ENCODE measurements around the gene HES3.

HES3 gene

DNA sequence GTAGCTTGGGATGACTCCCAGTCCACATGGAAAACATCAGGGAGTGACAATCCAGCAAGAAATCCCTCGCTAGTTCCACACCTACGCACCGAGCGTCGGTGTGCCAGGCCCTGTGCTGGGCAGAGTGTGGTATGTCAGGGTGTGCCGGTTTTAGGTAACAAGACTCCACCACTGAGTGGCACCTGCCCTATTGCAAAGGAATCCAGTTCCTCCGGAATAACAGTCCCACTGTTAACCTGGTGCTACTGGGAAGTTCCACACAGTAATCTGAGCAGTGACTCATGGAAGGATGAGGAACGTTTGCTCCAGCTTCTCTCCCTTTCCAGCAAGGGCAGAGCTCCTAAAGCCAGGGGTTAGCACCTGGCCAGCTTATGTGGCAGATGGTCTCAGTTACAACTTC, 23.7 kb upstream of the HES3 start:
- no peak for DNase-seq

DNA sequence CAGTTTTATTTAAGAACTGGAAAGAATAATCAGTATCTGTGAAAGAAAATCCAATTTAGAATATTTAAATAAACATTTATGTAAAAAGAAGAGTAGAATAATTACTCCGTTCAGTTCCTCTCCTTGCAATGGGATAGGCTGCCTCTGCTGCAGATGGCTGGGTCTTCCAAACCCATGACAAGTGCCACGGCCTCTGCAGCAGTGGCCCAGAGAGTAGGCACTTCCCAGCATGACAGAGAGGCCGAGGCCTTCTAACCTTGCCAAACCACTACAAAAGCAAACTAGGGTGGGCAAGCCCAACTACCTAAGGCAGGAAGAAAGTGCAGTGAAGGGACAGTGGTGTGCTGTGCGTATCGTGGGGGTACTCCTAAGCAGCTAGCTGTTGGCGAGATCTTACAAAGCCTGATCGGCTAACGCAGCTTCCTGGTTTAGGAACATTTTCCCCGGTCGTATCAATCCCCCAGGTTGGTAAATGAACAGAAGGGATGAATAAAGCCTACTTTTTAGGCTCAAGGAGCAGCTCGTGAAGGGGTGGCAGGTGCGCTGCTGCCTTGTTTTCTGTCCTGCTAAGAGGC, 22.7 kb upstream of the HES3 start:
- DNase-seq: no peak

DNA sequence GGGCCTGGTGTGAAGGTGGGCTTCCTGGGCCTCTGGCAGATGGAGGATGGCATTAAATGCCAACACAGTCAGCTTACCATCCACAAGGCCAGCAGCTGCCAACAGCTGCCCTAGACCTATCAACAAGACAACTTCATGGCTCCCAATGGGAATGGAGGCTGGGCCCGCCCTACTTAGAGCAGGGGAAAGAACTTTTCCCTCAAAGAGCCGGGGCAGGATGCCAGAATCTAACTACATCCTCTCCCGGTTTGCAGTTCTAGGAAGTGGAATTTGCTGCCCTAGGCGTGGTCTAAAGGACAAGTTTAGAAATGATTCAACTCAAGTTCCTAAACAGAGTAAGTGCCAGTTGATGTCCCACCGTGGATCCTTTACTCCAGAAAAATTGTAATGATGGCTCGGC, 21.3 kb upstream of the HES3 start:
- no peak for DNase-seq

DNA sequence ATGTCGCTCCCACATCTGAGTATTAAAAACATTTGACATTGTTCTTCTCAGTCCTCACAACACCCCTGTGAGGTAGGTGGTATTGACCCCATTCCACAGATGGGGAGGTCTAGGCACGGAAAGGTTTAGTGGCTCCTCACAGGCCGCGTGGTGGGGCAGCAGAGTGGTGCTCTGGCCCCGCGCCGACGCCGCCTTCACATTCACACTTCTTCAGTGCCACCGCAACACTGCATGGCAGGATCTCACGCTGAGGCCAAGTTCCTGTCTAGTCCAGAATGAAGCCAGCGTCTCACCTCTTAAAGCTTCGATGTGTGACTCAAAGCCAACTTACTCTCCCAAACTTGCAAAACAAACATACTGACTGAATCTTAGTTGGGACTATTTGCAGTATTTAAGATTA, 20.4 kb upstream of the HES3 start:
- DNase-seq: no peak

DNA sequence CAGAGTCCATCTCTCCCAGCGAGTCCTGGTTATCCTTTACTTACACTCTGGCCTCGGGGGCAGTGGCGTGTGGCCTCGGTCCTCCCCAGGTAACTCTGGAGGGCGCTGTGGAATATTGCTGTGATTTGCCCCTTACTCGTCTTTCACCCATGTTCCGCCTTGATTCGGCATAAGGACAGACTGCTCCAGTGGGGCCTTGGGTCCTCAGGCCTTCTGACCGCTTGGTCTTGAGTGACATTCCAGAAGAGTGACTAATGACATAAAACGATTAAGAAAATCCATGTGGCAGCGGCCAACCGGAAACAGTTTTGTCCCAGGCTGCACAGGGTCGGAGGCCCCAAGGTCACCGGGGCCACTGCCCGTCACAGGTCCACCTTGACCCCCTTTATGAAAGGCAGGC, 19.3 kb upstream of the HES3 start:
- no peak for DNase-seq

DNA sequence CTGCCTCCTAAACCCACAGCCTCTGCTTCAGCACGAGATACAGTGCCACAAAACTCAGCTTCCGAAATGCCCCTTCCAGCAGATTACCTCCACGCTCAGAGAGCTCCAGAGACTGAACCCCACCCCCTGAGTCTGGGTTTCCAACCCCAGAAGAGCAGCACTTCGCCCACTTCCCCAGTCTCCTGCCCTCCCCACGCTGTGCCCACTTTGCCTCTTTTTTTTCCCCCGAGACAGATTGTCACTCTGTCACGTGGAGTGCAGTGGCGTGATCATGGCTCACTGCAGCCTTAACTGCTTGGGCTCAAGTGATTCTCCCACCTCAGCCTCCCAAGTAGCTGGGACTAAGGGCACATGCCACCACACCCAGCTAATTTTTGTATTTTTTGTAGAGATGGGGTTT, 18.3 kb upstream of the HES3 start:
- DNase-seq: no peak

DNA sequence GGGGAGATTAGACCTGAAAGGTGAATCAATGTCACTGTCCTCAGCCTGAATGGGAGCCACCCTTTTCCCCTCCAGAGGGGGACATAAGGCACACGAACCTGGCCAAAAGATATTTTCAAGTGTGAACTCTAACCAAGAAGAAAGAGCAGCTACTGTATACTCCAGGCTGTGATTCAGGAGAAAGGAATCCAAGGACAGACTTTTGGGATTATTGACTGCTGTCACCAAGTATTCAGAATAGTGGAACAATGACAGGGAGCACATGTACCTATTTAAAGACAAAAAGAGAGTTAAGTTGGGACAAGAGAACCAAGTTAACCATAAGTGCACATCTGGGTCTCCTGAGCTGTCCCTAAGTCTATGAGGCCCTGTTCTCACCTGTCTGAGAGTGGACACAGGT, 10.6 kb upstream of the HES3 start:
- DNase-seq: no peak

DNA sequence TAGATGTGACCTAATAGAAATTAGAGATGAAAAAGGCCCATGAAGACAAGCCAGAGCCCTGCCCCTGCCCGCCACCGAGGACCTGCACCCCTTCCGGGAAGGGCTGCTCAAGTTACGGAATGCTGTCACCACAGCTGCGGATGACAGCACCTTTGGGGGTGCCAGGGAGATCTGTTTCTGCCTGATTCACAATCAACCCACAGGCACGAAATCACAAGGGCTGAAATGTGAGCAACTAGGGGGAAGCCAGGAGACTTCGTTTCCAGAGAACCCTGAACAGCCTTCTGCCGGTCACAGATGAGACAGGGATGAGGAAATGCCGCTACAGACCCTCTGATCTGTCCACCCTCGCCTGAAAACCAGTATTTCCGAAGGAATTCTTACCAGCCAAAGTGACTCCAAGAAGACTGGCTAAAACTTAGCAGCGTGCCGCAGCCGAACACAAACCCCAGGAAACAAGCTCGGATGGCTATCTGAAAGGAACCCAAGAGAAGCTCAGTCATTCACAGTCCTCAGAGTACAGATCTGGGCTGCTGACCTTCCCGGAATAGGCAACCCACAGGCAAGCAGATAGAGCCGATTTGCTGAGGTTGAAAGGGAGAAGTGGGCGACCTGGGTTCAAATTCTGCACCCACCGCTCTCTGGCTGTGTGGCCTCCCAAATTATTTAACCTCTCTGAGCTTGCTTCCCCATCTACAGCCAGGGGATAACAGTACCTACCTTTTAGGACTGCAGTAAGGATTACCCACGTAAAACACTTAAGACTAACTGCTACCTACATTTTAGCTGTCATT, 9.3 kb upstream of the HES3 start:
- no peak for DNase-seq

DNA sequence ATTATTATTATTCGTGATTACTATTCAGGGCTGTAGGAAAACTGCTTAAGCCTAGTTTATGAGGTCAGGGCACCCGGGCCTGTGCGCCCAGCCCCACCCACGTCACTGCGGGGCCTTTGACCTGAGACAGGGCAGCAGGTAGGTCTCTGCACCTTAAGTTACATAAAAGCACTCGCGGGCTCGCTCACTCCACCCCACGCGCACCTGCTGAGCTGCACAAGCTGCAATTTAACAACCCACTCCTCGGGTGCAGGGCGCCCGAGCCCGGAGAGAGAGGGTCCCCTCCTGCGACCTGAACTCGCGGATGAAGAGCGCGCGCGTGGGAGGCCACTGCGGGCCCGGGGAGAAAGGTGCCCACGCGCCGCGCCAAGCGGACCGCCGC, 8.7 kb upstream of the HES3 start:
- peak; percentile 39 to 43 for DNase-seq

DNA sequence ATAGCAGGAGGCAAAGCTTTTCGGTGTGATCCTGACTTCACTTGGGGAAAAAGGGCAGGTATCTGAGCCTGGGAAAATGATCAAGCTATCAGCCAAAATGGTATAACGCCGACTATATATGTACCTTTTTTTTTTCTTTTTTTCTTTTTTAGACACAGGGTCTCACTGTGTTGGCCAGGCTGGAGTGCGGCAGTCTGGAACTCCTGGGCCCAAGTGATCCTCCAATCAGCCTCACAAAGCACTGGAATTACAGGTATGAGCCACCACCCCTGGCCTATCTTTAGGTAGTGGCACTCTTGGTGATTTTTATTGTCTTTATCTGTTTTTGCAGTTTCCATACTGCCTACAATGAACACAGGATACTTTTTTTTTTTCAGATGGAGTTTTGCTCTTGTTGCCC, 6.9 kb upstream of the HES3 start:
- DNase-seq: no peak

DNA sequence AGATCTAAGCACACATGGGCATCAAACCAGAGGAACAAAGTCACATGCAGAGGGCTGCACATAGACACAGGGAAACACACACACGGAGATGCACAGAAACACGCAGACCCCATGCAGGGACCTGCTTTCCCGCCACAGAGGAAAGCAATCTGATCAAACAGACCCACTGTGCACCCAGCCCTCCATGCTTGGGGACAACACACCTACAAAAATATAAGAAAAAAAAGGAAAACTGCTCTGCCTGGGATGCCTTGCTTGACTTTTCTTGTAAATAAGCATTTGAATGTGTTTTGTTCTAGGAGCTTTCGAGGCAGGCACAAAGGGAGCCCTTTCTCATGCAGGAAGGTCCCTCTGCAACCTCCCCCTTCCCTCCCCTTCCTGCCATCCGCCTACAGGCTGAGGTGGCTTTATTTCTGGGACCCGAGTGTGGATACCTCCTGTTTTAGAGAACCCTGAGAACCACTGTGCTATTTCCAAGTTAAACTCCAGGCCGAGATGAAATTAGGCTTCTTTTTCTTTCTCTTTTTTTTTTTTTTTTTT, 4.7 kb upstream of the HES3 start:
- no peak for DNase-seq

DNA sequence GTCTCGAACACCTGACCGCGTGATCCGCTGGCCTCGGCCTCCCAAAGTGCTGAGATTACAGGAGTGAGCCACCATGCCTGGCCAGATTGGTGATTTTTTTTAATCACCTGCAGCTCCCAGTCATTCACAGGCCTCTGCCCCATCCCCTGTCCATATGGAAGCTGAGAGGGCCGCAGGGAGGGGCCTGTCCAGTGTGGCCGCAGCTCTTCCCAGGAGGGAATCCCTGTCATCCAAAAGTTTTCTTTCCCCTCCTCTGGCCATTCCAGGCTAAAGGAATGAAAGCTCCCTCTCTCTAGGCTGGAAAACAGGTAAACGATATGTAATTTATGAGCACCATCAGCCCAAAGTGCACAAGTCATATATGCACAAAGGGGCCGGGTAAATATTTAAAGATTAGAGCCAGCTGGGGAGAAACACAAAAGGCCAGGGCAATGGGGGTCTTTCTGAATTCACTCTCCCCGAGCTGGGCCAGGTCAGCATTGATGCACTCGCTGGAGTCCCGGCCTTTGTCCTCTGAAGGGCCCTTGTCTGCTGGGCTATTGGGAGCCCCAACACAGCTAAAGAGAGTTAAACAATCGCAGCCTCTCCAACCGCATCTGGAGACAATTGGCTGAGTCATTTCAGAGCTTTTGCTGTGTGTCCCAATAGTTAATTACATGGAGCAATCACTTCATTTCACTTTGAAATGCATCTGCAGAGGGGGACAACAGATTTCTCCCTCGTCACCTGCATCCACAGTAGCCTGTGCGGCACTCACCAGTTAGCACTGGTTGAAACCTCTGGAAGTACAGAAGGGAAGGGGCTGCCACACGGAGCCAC, 3.8 kb upstream of the HES3 start:
- no peak for DNase-seq

DNA sequence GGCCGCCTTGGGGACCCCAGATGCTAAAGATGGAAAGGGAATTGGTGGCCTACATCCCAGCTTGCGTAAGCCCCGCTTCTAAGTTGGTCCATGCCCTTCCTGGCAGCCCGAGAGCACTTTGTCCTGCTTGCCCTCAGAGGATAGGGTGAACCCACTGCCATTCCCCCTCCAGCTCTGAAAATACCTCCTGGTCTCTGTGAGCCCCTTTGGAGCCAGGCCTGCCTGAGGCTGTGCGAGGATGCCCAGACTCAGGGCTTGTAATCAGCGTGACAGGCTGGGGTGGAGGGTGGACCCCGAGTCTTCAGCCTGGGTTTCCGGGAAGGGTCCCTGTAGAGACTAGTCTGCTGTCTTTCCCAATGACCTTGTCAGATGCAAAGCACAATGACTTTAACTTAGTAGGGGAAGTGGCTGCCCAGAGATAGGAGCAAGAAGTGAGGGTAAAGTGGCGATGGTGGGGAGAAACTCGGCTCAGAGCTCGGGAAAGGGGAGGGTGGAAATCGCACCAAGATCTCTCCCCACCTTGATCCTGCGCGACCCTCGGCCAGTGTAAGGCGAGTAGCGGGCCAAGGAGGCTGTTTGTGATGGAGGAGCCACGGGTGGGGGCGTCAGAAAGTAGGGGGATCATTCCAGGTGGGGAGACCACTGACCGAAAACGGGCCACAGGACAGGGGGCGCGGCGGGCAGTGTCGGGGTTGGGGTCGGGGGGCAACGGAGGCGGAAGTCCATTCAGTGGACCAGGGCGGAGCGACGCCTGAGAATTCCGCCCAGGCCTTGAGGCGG, 2.7 kb upstream of the HES3 start:
- no peak for DNase-seq

DNA sequence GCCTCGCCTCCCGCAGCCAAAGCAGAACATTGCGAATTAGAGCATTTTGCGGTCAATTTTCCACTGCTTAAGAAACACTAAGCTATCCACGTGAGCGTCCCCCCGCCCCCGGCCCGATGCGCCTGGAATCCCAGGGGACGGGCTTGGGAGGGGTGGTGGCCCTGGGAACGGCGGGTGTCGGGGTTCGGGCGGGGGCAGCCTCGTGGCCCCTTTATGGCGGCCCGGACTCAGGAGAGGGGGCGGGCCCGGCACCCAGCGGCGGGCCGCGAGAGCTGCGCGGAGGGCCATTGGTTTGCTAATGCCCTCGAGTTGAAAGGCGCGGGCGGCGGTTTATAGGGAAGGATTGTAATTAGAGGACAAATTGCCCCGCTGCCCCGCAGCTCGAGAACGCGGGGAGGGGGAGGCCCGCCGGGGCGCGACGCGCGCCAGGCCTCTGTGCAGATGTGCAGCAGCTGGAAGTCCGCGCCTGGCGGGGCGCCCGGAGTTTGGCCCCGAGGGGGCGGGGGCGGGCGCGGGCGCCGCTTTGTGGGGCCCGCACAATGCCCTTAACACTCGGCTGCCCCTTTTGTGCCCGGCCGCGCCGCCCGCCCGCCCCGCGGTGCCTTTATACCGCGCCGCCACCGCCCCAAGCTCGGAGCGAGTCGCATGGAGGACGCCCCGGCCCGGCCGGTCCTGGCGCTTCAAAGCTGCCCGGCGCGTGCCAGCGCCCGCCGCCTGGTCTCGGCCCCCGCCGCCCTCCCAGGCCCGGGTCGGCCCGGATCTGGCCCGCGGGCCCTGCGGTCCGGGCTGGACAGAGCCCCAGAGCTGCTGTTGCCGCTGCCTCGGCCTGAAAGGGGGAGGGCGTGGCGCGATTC, 1.9 kb upstream of the HES3 start:
- no peak for DNase-seq

DNA sequence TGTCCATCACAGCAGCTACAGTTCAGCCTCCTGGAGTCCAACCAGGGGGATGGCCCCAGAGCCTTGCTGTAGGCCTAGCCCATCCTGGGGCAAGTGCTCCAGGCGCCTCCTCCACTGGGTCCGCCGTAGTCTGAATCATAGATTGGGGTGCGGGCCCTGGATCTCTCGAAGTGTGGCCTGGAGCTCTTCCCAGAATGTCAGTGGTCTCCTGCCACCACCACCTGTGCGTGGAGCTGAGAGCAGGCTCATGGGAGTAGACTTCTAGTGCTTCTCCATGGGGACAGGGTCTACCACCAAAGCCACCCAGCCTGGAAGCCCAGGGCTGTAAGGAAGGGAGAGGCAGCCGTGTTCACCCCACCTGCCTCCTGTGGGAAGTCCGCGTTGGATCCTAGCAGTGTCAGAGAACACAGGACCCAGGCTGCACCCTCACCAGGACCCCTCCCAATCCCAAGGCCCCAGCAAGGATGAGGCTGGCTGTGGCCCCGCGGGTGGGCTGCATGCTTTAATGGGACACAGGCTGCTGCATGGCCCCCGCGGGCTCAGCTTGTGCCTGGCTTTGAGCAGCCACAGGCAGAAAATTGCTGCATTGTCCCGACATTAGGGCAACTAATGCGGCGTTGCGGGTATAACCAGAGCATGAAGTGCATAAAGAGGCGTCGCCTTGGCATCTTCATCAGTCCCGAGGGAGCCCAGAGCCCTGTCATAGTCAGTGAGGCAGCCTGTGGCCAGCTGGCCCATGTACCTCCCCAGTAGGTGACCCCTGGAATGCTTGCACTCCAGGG, 735 bp upstream of the HES3 start:
- DNase-seq: no peak

DNA sequence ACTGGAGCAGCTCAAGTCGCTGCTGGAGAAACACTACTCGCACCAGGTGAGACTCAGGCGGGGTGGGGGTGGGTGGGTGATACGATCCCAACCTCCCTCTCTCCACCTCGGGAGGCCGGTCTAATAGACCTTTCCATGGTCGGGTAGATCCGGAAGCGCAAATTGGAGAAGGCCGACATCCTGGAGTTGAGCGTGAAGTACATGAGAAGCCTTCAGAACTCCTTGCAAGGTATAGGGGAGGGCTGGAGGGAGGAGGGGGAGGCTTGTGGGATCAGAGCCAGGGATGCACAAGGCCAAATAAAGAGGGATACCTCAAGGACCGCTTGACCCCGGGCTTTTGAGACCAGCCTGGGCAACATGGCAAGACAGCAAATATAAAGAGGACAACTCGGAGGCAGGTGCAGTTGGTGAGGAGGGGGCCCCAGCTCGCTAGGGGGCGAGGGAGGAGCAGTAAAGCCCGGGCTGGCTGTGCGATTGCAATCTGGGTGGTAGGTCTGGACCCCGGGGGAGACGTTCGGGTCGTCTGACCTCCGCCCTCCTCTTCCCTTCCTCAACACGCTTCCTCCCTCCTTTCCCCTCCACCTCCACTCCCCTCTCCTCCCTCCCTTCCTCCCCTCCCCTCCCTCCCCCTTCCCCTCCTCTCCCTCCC, 546 bp downstream of the HES3 start:
- DNase-seq: no peak

DNA sequence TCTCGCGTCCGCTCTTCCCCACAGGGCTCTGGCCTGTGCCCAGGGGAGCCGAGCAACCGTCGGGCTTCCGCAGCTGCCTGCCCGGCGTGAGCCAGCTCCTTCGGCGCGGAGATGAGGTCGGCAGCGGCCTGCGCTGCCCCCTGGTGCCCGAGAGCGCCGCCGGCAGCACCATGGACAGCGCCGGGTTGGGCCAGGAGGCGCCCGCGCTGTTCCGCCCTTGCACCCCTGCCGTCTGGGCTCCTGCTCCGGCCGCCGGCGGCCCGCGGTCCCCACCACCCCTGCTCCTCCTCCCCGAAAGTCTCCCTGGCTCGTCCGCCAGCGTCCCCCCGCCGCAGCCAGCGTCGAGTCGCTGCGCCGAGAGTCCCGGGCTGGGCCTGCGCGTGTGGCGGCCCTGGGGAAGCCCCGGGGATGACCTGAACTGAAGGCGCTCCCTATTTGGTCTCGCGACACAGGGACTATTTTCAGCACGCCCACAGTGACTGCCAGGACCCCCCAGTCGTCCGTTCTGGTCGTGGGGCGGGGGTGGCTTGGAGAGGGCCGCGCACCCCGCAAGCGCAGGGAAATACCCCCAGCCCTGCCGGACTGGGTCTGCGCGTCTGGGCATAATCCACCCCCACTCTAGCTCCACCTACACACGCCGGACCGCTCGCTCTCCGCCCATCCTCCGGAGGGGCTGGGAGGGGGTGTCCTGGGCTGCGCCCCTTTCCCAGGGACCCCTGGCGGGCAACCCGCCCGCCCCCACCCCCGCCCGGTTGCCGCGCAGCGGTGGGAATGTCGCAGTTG, 1.3 kb downstream of the HES3 start:
- DNase-seq: peak; percentile 84 to 85

DNA sequence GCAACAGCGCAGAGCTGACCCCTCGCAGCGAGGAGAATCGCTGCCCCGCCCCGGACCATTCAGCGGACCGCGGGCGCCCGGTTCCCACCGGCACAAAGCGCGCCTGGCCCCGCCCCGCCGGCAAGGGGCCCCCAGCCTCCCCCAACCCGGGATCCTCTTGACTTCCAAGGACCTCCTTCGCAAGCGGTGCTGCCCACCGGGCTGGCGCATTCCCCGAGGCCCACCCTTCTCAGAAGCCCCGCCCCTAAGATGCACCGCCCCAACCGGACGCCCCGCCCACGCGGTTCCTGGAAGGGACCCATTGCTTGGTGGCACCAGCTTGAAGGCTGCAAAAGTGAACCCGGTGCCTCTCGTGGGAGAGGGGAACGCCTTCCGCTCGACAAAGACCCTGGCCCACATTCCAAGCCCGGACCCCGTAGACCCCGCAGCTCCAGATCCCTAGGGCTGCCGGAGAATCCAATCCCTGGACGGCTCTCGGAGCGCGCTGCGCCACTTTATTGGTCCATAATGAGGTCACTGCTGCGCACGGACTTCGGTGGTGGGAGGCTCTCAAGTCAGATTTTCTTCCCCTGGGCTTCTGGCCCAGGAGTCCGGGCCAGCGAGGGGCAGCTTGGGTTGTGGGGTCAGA, 2.0 kb downstream of the HES3 start:
- DNase-seq: peak; percentile 50 to 71

Measured in stimulated activated CD4-positive, alpha-beta T cell treated with anti-CD3 and anti-CD28 coated beads, Interleukin-2, amount 100 ng/mL, for 24 hours (primary cell).